GM18870 (cell line): ENCODE measurements around the gene TNKS2.
A peak's percentile ranks its signal among the peaks of the same experiment; 100 is the strongest.
"Not testable (repeated sequence)": the region's sequence is repeated elsewhere in the genome, so short reads cannot be mapped to it uniquely, and the experiment has no call there.

ENCODE experiments used
- ATAC-seq: cut with Tn5 transposase; IDR thresholded peaks from one replicate; pipeline ENCODE4 v1.9.1; 2021; ENCODE audit warnings: moderate library complexity; ENCODE audit not compliant: unreplicated experiment

Gene TNKS2

GRCh38 chr10:91796331-91797047 lies 1.7 kb upstream of the TNKS2 start:
- peak; percentile 45 for ATAC-seq

GRCh38 chr10:91797048-91797690 lies 1.1 kb upstream of the TNKS2 start:
- ATAC-seq, result no peak

- ATAC-seq, result peak; percentile 33
Observed at GRCh38 chr10:91798649-91799611, 704 bp downstream of the TNKS2 start.

GRCh38 chr10:91799612-91799975 lies 1.4 kb downstream of the TNKS2 start:
- ATAC-seq, result no peak

GRCh38 chr10:91800182-91800581 lies 2.0 kb downstream of the TNKS2 start:
- ATAC-seq, result no peak

GRCh38 chr10:91800756-91801155 lies 2.5 kb downstream of the TNKS2 start:
- no peak for ATAC-seq

GRCh38 chr10:91803386-91804125 lies 5.3 kb downstream of the TNKS2 start:
- no peak for ATAC-seq

- ATAC-seq, result no peak
Observed at GRCh38 chr10:91804126-91804510, 5.9 kb downstream of the TNKS2 start.

GRCh38 chr10:91805110-91805838 lies 7.0 kb downstream of the TNKS2 start:
- ATAC-seq, result no peak

- not testable (repeated sequence) for ATAC-seq
Observed at GRCh38 chr10:91807264-91807663, 9.0 kb downstream of the TNKS2 start.

GRCh38 chr10:91813251-91813650 lies 15.0 kb downstream of the TNKS2 start:
- ATAC-seq, result no peak

GRCh38 chr10:91816981-91817380 lies 18.8 kb downstream of the TNKS2 start:
- ATAC-seq, result no peak

GRCh38 chr10:91820144-91820543 lies 21.9 kb downstream of the TNKS2 start:
- ATAC-seq, result no peak

- no peak for ATAC-seq
Observed at GRCh38 chr10:91824076-91824475, 25.9 kb downstream of the TNKS2 start.

- no peak for ATAC-seq
Observed at GRCh38 chr10:91829268-91829667, 31.0 kb downstream of the TNKS2 start.

GRCh38 chr10:91838199-91838598 lies 40.0 kb downstream of the TNKS2 start:
- ATAC-seq, result no peak

GRCh38 chr10:91843083-91843482 lies 44.9 kb downstream of the TNKS2 start:
- ATAC-seq, result no peak

- no peak for ATAC-seq
Observed at GRCh38 chr10:91856637-91857036, 58.4 kb downstream of the TNKS2 start.

- ATAC-seq, result no peak
Observed at GRCh38 chr10:91860885-91861284, 62.7 kb downstream of the TNKS2 start.

- ATAC-seq, result no peak
Observed at GRCh38 chr10:91864099-91864498, 65.9 kb downstream of the TNKS2 start.
